GM23248 (cell line): ENCODE measurements around the gene BICC1. TPM values are rescaled to one million over a fixed set of nuclear protein-coding genes. Genes with fewer than 3 reads are reported as not detected.
A peak's percentile ranks its signal among the peaks of the same experiment; 100 is the strongest.

Experiments used
- DNase-seq: peaks from one replicate; pipeline ENCODE4 v3.0.0-alpha.2; 2015
- H2AFZ ChIP-seq: fragments of 200-600 bp; sonication (generic); 2 replicates; pipeline ENCODE4 v1.6.1; 2016; ENCODE audit warnings: antibody characterized with exemption
- H3F3A ChIP-seq: fragments of 200-600 bp; sonication (generic); 2 replicates; pipeline ENCODE4 v1.6.1; 2016; ENCODE audit warnings: mild to moderate bottlenecking, antibody characterized with exemption, mixed run types; ENCODE audit not compliant: insufficient read depth
- H3K27ac ChIP-seq: fragments of 200-600 bp; sonication (generic); 2 replicates; pipeline ENCODE4 v1.5.1; 2016; ENCODE audit warnings: mild to moderate bottlenecking
- H3K27me3 ChIP-seq: fragments of 200-600 bp; sonication (generic); replicated peaks from 2 replicates; pipeline ENCODE4 v1.6.1; 2016; ENCODE audit warnings: mild to moderate bottlenecking; ENCODE audit not compliant: insufficient read depth
- H3K36me3 ChIP-seq: fragments of 200-600 bp; sonication (generic); 2 replicates; pipeline ENCODE4 v1.6.1; 2016; ENCODE audit warnings: low read depth, mild to moderate bottlenecking
- H3K4me1 ChIP-seq: fragments of 200-600 bp; sonication (generic); 2 replicates; pipeline ENCODE4 v1.6.1; 2016; ENCODE audit warnings: mild to moderate bottlenecking; ENCODE audit not compliant: insufficient read depth
- H3K4me2 ChIP-seq: fragments of 200-600 bp; sonication (generic); one replicate; pipeline ENCODE4 v1.6.1; 2016; ENCODE audit warnings: mild to moderate bottlenecking; ENCODE audit not compliant: unreplicated experiment
- H3K4me3 ChIP-seq: fragments of 200-600 bp; sonication (generic); 2 replicates; pipeline ENCODE4 v1.5.1; 2016; ENCODE audit warnings: mild to moderate bottlenecking
- H3K79me2 ChIP-seq: fragments of 200-600 bp; sonication (generic); 2 replicates; pipeline ENCODE4 v1.6.1; 2016; ENCODE audit warnings: mild to moderate bottlenecking; ENCODE audit not compliant: insufficient read depth
- H3K9ac ChIP-seq: fragments of 200-600 bp; sonication (generic); 2 replicates; pipeline ENCODE4 v1.6.1; 2016; ENCODE audit warnings: mild to moderate bottlenecking
- H3K9me2 ChIP-seq: fragments of 200-600 bp; sonication (generic); 2 replicates; pipeline ENCODE4 v1.6.1; 2016; ENCODE audit warnings: mixed run types, mild to moderate bottlenecking, moderate library complexity; ENCODE audit not compliant: insufficient read depth
- H3K9me3 ChIP-seq: fragments of 200-600 bp; sonication (generic); one replicate; pipeline ENCODE4 v1.6.1; 2017; ENCODE audit warnings: low read depth
- H4K20me1 ChIP-seq: fragments of 200-600 bp; sonication (generic); 2 replicates; pipeline ENCODE4 v1.6.0; 2016; ENCODE audit not compliant: insufficient read depth
- EZH2 ChIP-seq: fragments of 200-600 bp; sonication (generic); IDR thresholded peaks from 2 replicates; pipeline ENCODE4 v1.6.1; 2018; ENCODE audit warnings: antibody characterized with exemption, mild to moderate bottlenecking; ENCODE audit not compliant: insufficient read depth, poor library complexity, severe bottlenecking
- EZH2phosphoT487 ChIP-seq: fragments of 200-600 bp; sonication (generic); IDR thresholded peaks from 2 replicates; pipeline ENCODE4 v1.6.1; 2018; ENCODE audit warnings: antibody characterized with exemption, moderate library complexity, mild to moderate bottlenecking, low read depth; ENCODE audit not compliant: insufficient read depth
- WGBS, 2 experiments: methylation state at CpG; one replicate each; pipeline ENCODE4 v1.1.6; 2015 to 2017; ENCODE audit warnings: low lambda C conversion rate in 2 of 2, low coverage in 1 of 2; ENCODE audit errors: missing lambda C conversion rate in 2 of 2; 5-methylcytosine and 5-hydroxymethylcytosine counted together
- in situ Hi-C: fragments of 300-500 bp; cut with MboI; formaldehyde crosslinking; loops from 2 replicates; pipeline ENCODE4 v1.15.0; 2020
- polyA plus RNA-seq: library from polyadenylated mRNA; unstranded; fragments of >200 nt; fragmentation: Nextera tagmentation; extraction: Ambion mirVana; gene quantifications from 2 replicates; pipeline ENCODE4 v1.2.1, GENCODE V29; 2016
- total RNA-seq: library from RNA; depleted of rRNA; stranded (reverse); fragments of >200 nt; shearing (Covaris generic); gene quantifications from 2 replicates; pipeline ENCODE4 v1.2.3, GENCODE V29; 2014

Gene BICC1
- total and polyA plus RNA-seq, 2 experiments from 2014 or later: 80.5 to 97.0 TPM

DNA sequence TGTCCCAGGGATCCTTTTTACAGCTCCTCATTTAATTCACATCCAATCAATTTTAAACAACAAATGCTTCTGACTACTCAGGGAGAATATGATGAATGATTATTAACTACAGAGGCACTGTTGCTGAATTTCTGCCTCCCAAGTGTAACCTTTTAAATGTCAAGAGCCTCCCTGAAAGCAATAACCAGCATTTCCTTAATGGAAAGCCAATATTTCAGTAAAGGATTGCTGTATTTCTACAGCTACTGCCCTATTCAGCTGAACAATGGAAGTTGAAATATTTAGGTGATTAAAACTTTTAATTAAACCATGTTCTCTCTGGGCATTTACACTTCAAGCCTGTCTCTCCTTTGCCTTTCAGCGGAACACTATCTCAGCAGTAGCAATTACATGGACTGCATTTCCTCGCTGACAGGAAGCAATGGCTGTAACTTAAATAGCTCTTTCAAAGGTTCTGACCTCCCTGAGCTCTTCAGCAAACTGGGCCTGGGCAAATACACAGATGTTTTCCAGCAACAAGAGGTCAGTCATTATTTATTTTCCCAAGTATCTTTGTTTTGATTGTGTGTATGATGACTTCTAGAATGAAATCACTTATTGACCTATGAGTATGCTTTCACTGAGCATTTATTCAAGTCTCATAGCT lies 304.7 kb downstream of the BICC1 start:
- Histone ChIP-seq H3K36me3 (peaks cover 30% of the 10 kb centered on the region; the same call in 1 of the 2 replicates), H3K4me1 (peaks cover 32% of the 10 kb centered on the region), H3K9ac (no peak overlapping the region), H3K27ac (no peak overlapping the region), H3K4me2 (no peak overlapping the region), H3K9me3 (no peaks in the 10 kb centered on the region), H3K4me3 (no peak overlapping the region), H3F3A (peaks cover 26% of the 10 kb centered on the region), H3K27me3 (no peaks in the 10 kb centered on the region), H3K79me2 (no peaks in the 10 kb centered on the region), H4K20me1 (no peaks in the 10 kb centered on the region), H3K9me2 (no peaks in the 10 kb centered on the region), H2AFZ (no peak overlapping the region)
- in situ Hi-C loops: no loop called here
- no peak for TF ChIP-seq EZH2
- TF ChIP-seq EZH2phosphoT487: no peak
- 85 to 88% methylated on average over 2 of the region's 2 CpGs for WGBS, 2 experiments
- no peak for DNase-seq

DNA sequence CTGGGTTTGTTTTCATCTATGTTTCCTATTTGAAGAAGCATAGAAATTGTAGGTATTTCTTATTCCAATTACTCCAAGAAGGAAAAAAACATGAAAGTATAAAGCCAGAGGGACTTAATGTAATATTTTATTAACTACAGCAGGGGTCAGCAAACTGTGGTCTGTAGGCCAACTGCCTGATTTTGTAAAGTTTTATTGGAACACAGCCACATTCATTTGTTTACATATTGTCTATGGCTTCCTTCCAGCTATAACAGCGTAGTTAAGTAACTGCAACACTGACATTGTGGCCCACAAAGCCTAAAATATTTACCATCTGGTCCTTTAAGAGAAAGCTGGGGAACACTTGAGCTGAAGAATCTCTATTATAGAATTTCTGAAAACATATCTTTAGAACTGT lies 306.2 kb downstream of the BICC1 start:
- Histone ChIP-seq H3K27me3 (no peaks in the 10 kb centered on the region), H3K9me3 (no peaks in the 10 kb centered on the region), H3F3A (peaks cover 26% of the 10 kb centered on the region), H3K36me3 (peaks cover 31% of the 10 kb centered on the region; the same call in 1 of the 2 replicates), H3K4me1 (peaks cover 32% of the 10 kb centered on the region), H3K79me2 (no peaks in the 10 kb centered on the region), H3K9ac (no peak overlapping the region), H2AFZ (no peak overlapping the region), H3K4me2 (no peak overlapping the region), H3K9me2 (no peaks in the 10 kb centered on the region), H3K27ac (no peak overlapping the region), H3K4me3 (no peak overlapping the region), H4K20me1 (no peaks in the 10 kb centered on the region)
- peak; percentile 32 for DNase-seq
- WGBS, 2 experiments: 27 to 44% methylated on average over 1 of the region's 1 CpG
- TF ChIP-seq EZH2phosphoT487: no peak
- no peak for TF ChIP-seq EZH2
- in situ Hi-C loops: no loop called here

DNA sequence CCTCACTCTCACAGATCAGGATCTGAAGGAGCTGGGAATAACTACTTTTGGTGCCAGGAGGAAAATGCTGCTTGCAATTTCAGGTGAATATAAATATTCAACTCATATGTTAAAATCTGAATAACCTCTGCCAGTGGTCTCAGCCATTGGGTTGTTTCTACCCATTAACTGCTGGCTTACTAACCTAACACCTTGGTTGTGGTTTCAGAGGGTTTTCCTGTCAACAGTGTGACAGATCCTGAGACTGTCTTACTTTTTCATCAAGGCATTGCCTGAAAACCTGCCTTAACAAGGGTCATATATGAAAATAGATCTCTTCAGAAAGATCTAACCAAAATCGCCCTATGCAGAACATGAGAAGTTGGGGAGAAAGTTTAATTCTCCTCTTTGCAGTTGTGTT lies 307.7 kb downstream of the BICC1 start:
- no peak for DNase-seq
- no peaks in the 10 kb centered on the region for H3K9me2 ChIP-seq
- H3K4me2 ChIP-seq: peak overlapping the region; percentile 27
- H3F3A ChIP-seq: peaks cover 26% of the 10 kb centered on the region
- peaks cover 32% of the 10 kb centered on the region for H3K4me1 ChIP-seq
- peak overlapping the region; percentile 39 for H3K27ac ChIP-seq
- peaks cover 29% of the 10 kb centered on the region; the same call in 1 of the 2 replicates for H3K36me3 ChIP-seq
- no peak overlapping the region for H3K9ac ChIP-seq
- in situ Hi-C loops: no loop called here
- no peak overlapping the region for H2AFZ ChIP-seq
- TF ChIP-seq EZH2 (no peak), EZH2phosphoT487 (no peak)
- H3K27me3 ChIP-seq: no peaks in the 10 kb centered on the region
- no peaks in the 10 kb centered on the region for H3K9me3 ChIP-seq
- 62 to 78% methylated on average over 1 of the region's 1 CpG for WGBS, 2 experiments
- H3K4me3 ChIP-seq: no peak overlapping the region
- H4K20me1 ChIP-seq: no peaks in the 10 kb centered on the region
- H3K79me2 ChIP-seq: no peaks in the 10 kb centered on the region

DNA sequence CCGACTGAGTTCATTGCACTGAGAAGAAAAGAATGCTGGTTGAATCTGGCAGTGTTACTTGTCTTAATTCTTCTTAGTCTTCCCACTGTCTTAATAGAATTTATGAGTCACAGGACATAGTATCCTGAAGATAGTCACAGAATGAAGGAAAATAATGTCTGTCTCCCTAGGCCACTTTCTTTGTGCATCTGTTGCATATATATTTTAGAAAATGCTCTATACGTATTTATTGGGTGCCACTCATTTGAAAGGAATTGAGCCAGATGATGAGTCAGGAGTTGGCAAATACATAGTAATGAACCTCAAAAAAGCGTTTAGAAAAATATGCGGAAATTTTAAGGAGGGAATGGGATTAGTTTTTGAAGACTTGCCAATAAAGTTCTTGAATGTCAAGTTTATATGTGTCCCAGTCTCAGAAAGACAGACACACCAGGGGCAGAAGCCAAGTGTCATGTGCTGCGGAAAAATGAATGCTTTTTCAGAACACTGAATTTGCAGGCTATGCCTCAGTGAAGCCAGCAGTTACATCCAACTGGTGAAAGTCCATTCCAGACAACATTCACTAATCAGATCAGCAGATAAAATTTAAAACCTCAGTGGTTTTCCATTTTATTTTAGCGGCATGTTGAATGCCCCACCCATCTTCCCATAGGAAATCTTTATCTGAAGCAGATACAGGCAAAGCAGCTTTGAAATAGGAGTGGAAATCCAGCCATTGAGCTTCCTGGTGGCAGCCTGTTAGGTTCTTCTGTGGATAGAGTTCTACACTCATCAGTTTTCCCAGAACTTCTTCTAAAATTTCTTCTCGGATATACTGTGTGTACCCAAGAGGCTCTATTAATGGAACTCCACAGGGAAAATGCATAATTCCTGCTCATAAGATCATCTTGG lies 308.4 kb downstream of the BICC1 start:
- H3F3A ChIP-seq: peaks cover 26% of the 10 kb centered on the region
- peak overlapping the region; percentile 39 for H3K27ac ChIP-seq
- TF ChIP-seq EZH2 (no peak), EZH2phosphoT487 (no peak)
- H3K4me3 ChIP-seq: no peak overlapping the region
- H3K9me2 ChIP-seq: no peaks in the 10 kb centered on the region
- peak; percentile 74 for DNase-seq
- H3K79me2 ChIP-seq: no peaks in the 10 kb centered on the region
- in situ Hi-C loops: no loop called here
- H3K9ac ChIP-seq: no peak overlapping the region
- H3K27me3 ChIP-seq: no peaks in the 10 kb centered on the region
- H4K20me1 ChIP-seq: no peaks in the 10 kb centered on the region
- no peak overlapping the region for H2AFZ ChIP-seq
- 8 to 10% methylated on average over 7 of the region's 7 CpGs for WGBS, 2 experiments
- peaks cover 36% of the 10 kb centered on the region; the same call in 1 of the 2 replicates for H3K36me3 ChIP-seq
- no peaks in the 10 kb centered on the region for H3K9me3 ChIP-seq
- H3K4me2 ChIP-seq: peak overlapping the region; percentile 27
- peaks cover 32% of the 10 kb centered on the region for H3K4me1 ChIP-seq
